Aorta (tissue), 5 donors: ENCODE data around the gene SHKBP1. TPM values are rescaled to one million over a fixed set of nuclear protein-coding genes. Genes with fewer than 3 reads are reported as not detected.
"Not testable (repeated sequence)": the region's sequence is repeated elsewhere in the genome, so short reads cannot be mapped to it uniquely, and the experiment has no call there.

Source experiments
- ATAC-seq: fragments of 200-7000 bp; cut with Tn5 transposase; one replicate; pipeline ENCODE4 v1.9.1; 2022; ENCODE audit warnings: moderate library complexity; ENCODE audit not compliant: low FRiP score
- DNase-seq, 2 donors: peaks; one replicate each; pipeline ENCODE4 v3.0.0-alpha.2; 2020
- H3K27ac ChIP-seq, 2 donors: one replicate each; pipeline ENCODE4 v1.5.1; 2013; ENCODE audit warnings: low read length in 2 of 2, mild to moderate bottlenecking in 2 of 2, moderate library complexity in 2 of 2, control low read depth in 1 of 2, inconsistent platforms in 1 of 2, low read depth in 1 of 2
- H3K27me3 ChIP-seq, 2 donors: one replicate each; pipeline ENCODE4 v1.6.1; 2013; ENCODE audit warnings: control low read depth in 1 of 2, low read length in 1 of 2, mild to moderate bottlenecking in 1 of 2, moderate library complexity in 1 of 2; ENCODE audit not compliant: insufficient read depth in 2 of 2, control insufficient read depth in 1 of 2
- H3K36me3 ChIP-seq, 2 donors: one replicate each; pipeline ENCODE4 v1.6.1; 2013; ENCODE audit warnings: control low read depth in 1 of 2, low read length in 1 of 2, mild to moderate bottlenecking in 1 of 2; ENCODE audit not compliant: insufficient read depth in 2 of 2, control insufficient read depth in 1 of 2
- H3K4me1 ChIP-seq, 2 donors: one replicate each; pipeline ENCODE4 v1.6.1; 2013; ENCODE audit warnings: low read length in 2 of 2, control low read depth in 1 of 2, mild to moderate bottlenecking in 1 of 2, moderate library complexity in 1 of 2; ENCODE audit not compliant: insufficient read depth in 2 of 2, control insufficient read depth in 1 of 2
- H3K4me3 ChIP-seq, 2 donors: one replicate each; pipeline ENCODE4 v1.5.1; 2013; ENCODE audit warnings: low read length in 2 of 2, control low read depth in 1 of 2, mild to moderate bottlenecking in 1 of 2
- H3K9me3 ChIP-seq: one replicate; pipeline ENCODE4 v1.6.1; 2013; ENCODE audit warnings: mild to moderate bottlenecking, low read length; ENCODE audit not compliant: control insufficient read depth
- WGBS, 2 donors: extraction: QIAGEN DNeasy Blood & Tissue Kit; methylation state at CpG; one replicate each; pipeline ENCODE4 v1.1.7; 2013; 5-methylcytosine and 5-hydroxymethylcytosine counted together
- intact Hi-C, 2 donors: fragments of 100-400 bp; cut with DNase I; formaldehyde crosslinking; loops; one replicate each; pipeline versions ENCODE4 v1.14.2 to v1.15.0; 2022
- polyA plus RNA-seq, 2 donors: library from polyadenylated mRNA; stranded (reverse); fragments of 200-250 nt; gene quantifications; one replicate each; pipeline ENCODE4 v1.2.3, GENCODE V29; 2013
- total RNA-seq, 2 donors: library from RNA; stranded (reverse); fragmentation: NEBNext Ultra II Directional; extraction: Animal tissue kit (Norgen Biotek cat#: 25700); gene quantifications; one replicate each; pipeline ENCODE4 v1.2.1, GENCODE V29; 2021
- donor health status: healthy with polysubstance abuse.
- donor health status: Bipolar disorder and iron deficiency.
- donor health status: DM: no; HTN: no; CAD: no.
- donor health status: DM: no; HTN: no; CAD: no.
- donor health status: DM: yes; HTN: yes; CAD: no.

Gene SHKBP1
- total and polyA plus RNA-seq, 4 donors: 29.4 to 150 (median 64.6) TPM

GRCh38 chr19:40539070-40539469 is 37.6 kb upstream of the SHKBP1 start:
- Histone ChIP-seq H3K27ac (no peak overlapping the region), H3K4me3 (no peak overlapping the region), H3K4me1 (no peaks in the 10 kb centered on the region), H3K36me3 (no peaks in the 10 kb centered on the region), H3K27me3 (no peaks in the 10 kb centered on the region), H3K9me3 (no peaks in the 10 kb centered on the region)
- DNase-seq (no peak), ATAC-seq (no peak)
- intact Hi-C loops: no loop called here
- 85 to 89% methylated on average over 4 of the region's 4 CpGs for WGBS, 2 donors

GRCh38 chr19:40542202-40542859 is 34.3 kb upstream of the SHKBP1 start:
- peak; percentile 88 for ATAC-seq
- Histone ChIP-seq H3K36me3 (no peaks in the 10 kb centered on the region), H3K27me3 (no peaks in the 10 kb centered on the region), H3K9me3 (no peaks in the 10 kb centered on the region), H3K4me1 (no peaks in the 10 kb centered on the region), H3K27ac (no peak overlapping the region), H3K4me3 (no peak overlapping the region)
- 3 to 4% methylated on average over 6 of the region's 6 CpGs for WGBS, 2 donors
- intact Hi-C loops: loop anchor here (5.0 kb wide), 2 partner anchors 35 to 55 kb away; partner anchors contain the start of gene SHKBP1 (in 1 of the 2)
- DNase-seq: peak; percentile 84 to 86

GRCh38 chr19:40543029-40543597 is 33.6 kb upstream of the SHKBP1 start:
- no peaks in the 10 kb centered on the region for H3K4me1 ChIP-seq
- no peak overlapping the region for H3K27ac ChIP-seq
- no peaks in the 10 kb centered on the region for H3K27me3 ChIP-seq
- no peak for DNase-seq
- intact Hi-C loops: loop anchor here (5.0 kb wide), 2 partner anchors 34 to 54 kb away; partner anchors contain the start of gene SHKBP1 (in 1 of the 2)
- no peaks in the 10 kb centered on the region for H3K9me3 ChIP-seq
- ATAC-seq: no peak
- H3K36me3 ChIP-seq: no peaks in the 10 kb centered on the region
- no peak overlapping the region for H3K4me3 ChIP-seq
- 97% methylated on average over 6 of the region's 6 CpGs for WGBS, 2 donors

- ATAC-seq, H3K4me1 ChIP-seq, H3K36me3 ChIP-seq, H3K27me3 ChIP-seq, H3K27ac ChIP-seq, H3K4me3 ChIP-seq, H3K9me3 ChIP-seq, intact Hi-C loops, DNase-seq: not testable (repeated sequence)
- WGBS, 2 donors: 89 to 92% methylated on average over 3 of the region's 3 CpGs
These were observed 30.4 kb upstream of the SHKBP1 start for GRCh38 chr19:40546153-40546841.

- intact Hi-C loops, H3K27me3 ChIP-seq, H3K36me3 ChIP-seq, H3K4me3 ChIP-seq, DNase-seq, ATAC-seq, H3K4me1 ChIP-seq, H3K27ac ChIP-seq, H3K9me3 ChIP-seq: not testable (repeated sequence)
- WGBS, 2 donors: 91 to 94% methylated on average over 4 of the region's 4 CpGs
These were observed 29.5 kb upstream of the SHKBP1 start for GRCh38 chr19:40547190-40547589.

GRCh38 chr19:40547836-40548235 is 28.8 kb upstream of the SHKBP1 start:
- Histone ChIP-seq H3K4me3 (no peak overlapping the region), H3K36me3 (no peaks in the 10 kb centered on the region), H3K9me3 (no peaks in the 10 kb centered on the region), H3K27ac (no peak overlapping the region), H3K4me1 (no peaks in the 10 kb centered on the region), H3K27me3 (no peaks in the 10 kb centered on the region)
- WGBS, 2 donors: 36 to 66% methylated on average over 1 of the region's 1 CpG
- ATAC-seq (no peak), DNase-seq (no peak)
- intact Hi-C loops: no loop called here

GRCh38 chr19:40549007-40549708 is 27.5 kb upstream of the SHKBP1 start:
- Histone ChIP-seq H3K4me3 (no peak overlapping the region), H3K27ac (no peak overlapping the region), H3K9me3 (no peaks in the 10 kb centered on the region), H3K27me3 (no peaks in the 10 kb centered on the region), H3K4me1 (no peaks in the 10 kb centered on the region), H3K36me3 (no peaks in the 10 kb centered on the region)
- DNase-seq (peak in 1 of 2 donors; percentile 88), ATAC-seq (no peak)
- 12 to 18% methylated on average over 22 to 43 of the region's 43 CpGs for WGBS, 2 donors
- intact Hi-C loops: no loop called here

GRCh38 chr19:40550951-40551350 is 25.7 kb upstream of the SHKBP1 start:
- Histone ChIP-seq H3K27ac (no peak overlapping the region), H3K9me3 (no peaks in the 10 kb centered on the region), H3K4me3 (no peak overlapping the region), H3K4me1 (no peaks in the 10 kb centered on the region), H3K27me3 (no peaks in the 10 kb centered on the region), H3K36me3 (no peaks in the 10 kb centered on the region)
- 94 to 95% methylated on average over 4 of the region's 4 CpGs for WGBS, 2 donors
- intact Hi-C loops: no loop called here
- ATAC-seq (no peak), DNase-seq (no peak)
